Measurements from ENCODE around the gene TMBIM6.

GRCh38 chr12:49806877-49807276 is 65.5 kb downstream of the TMBIM6 start:
- TF ChIP-seq GATA2 (IDR thresholded peaks at IDR 0.05; ENCODE audit: low read depth, low read length) = no peak
- TF ChIP-seq GATA3 (IDR thresholded peaks at IDR 0.05; ENCODE audit: low read depth, low read length) = no peak

Data from SH-SY5Y (cell line).